ENCODE results near the gene LCN9.
A peak's percentile ranks its signal among the peaks of the same experiment; 100 is the strongest.

The LCN9 gene

DNA sequence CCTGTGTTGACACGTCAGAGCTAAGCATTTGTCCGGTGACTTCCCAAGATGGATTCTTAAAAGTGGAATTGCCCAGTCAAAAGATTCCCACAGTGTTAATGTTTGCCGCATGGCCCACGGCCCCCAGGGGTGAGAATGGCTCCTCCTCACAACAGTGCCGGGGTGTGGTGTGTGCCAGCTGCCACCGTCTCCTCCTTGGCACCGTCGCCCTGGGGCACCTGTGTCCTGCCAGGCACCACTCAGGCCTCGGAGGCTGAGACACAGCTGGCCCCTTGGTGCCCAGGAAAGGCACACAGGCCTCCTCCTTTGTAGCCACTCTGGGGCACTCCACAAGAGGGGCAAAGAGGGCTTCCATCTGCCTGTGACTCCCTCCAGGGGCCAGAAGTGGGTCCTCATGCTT, 43.2 kb downstream of the LCN9 start:
- Histone ChIP-seq H3K27ac (ENCODE audit: insufficient read depth, low read depth, low read length, poor library complexity, severe bottlenecking) (no peak overlapping the region), H3K27me3 (ENCODE audit: control insufficient read depth, insufficient read depth, low read length, poor library complexity, severe bottlenecking) (peaks cover 19% of the 10 kb centered on the region), H3K4me3 (ENCODE audit: insufficient read depth, low read depth, low read length) (no peak overlapping the region), H3K36me3 (ENCODE audit: control insufficient read depth, insufficient read depth, low read length) (no peaks in the 10 kb centered on the region), H3K4me1 (ENCODE audit: control insufficient read depth, insufficient read depth, low read length) (peaks cover 4% of the 10 kb centered on the region), H3K9me3 (ENCODE audit: control insufficient read depth, low read length) (no peaks in the 10 kb centered on the region)
- WGBS, 2 experiments = 93 to 95% methylated on average over 9 of the region's 9 CpGs

DNA sequence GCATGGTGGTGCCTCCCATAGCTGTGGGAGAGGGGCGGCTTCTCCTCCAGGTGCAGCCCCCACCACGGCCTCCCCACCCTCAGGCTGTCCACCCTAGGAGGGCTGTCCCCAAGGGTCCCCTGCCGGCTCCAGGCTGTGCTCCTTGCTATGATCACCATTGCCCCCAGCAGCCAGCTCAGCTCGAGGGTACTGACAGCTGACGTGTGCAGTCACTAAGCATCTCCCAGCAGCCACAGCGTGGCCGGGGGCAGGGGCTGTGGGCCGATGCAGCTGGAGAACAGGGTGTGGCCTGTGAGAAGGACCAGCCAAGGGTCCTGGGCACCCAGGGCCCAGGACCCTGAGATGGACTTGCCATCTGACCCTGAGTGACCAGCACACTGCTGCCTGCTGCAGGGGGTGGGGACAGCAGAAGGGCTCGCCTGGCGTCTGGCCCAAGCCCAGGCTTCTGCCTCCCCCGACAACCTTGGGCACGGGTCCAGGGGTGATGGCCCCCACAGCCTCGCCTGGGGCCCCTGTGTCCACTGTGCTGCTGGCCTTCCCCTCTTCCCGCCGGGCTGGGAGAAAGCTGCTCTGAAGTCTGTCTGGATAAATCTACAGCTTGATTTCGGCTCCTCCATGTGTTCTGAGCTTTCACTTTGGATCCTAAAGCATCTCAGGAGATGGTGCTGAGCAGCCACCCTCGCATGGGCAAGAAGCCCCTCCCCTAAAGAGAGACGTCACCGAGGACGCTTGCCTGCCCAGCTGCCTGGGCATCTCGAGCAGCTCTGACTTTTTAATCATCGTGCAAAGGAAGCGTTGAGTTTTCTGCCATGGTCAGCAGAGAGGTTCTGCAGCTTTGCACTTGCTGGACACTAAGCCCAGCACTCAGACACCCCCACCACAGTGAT, 44.4 kb downstream of the LCN9 start:
- Histone ChIP-seq H3K36me3 (ENCODE audit: control insufficient read depth, insufficient read depth, low read length) (no peaks in the 10 kb centered on the region), H3K9me3 (ENCODE audit: control insufficient read depth, low read length) (no peaks in the 10 kb centered on the region), H3K4me1 (ENCODE audit: control insufficient read depth, insufficient read depth, low read length) (no peaks in the 10 kb centered on the region), H3K27ac (ENCODE audit: insufficient read depth, low read depth, low read length, poor library complexity, severe bottlenecking) (no peak overlapping the region), H3K27me3 (ENCODE audit: control insufficient read depth, insufficient read depth, low read length, poor library complexity, severe bottlenecking) (peaks cover 12% of the 10 kb centered on the region), H3K4me3 (ENCODE audit: insufficient read depth, low read depth, low read length) (no peak overlapping the region)
- WGBS, 2 experiments = 72 to 73% methylated on average over 23 of the region's 23 CpGs

DNA sequence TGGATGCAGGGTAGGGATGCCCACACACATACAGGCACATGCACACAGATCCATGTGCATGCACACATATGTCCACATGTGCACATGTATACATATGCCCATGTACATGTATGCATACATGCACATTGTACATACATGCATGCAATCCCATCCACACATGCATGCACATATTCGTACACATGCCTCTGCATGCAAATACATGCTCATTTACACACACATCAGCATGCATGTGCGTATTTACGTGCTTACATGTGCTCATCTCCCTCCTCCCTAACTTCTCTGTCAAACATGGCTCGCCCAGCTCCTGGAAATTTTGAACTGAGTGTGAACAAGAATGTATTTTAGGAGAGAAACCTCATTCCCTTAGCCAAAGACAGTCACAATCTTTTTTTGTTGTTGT, 45.1 kb downstream of the LCN9 start:
- Histone ChIP-seq H3K4me1 (ENCODE audit: control insufficient read depth, insufficient read depth, low read length) (no peaks in the 10 kb centered on the region), H3K27me3 (ENCODE audit: control insufficient read depth, insufficient read depth, low read length, poor library complexity, severe bottlenecking) (peaks cover 11% of the 10 kb centered on the region), H3K4me3 (ENCODE audit: insufficient read depth, low read depth, low read length) (no peak overlapping the region), H3K27ac (ENCODE audit: insufficient read depth, low read depth, low read length, poor library complexity, severe bottlenecking) (no peak overlapping the region), H3K36me3 (ENCODE audit: control insufficient read depth, insufficient read depth, low read length) (no peaks in the 10 kb centered on the region), H3K9me3 (ENCODE audit: control insufficient read depth, low read length) (no peaks in the 10 kb centered on the region)
- 90 to 95% methylated on average over 4 of the region's 4 CpGs for WGBS, 2 experiments

DNA sequence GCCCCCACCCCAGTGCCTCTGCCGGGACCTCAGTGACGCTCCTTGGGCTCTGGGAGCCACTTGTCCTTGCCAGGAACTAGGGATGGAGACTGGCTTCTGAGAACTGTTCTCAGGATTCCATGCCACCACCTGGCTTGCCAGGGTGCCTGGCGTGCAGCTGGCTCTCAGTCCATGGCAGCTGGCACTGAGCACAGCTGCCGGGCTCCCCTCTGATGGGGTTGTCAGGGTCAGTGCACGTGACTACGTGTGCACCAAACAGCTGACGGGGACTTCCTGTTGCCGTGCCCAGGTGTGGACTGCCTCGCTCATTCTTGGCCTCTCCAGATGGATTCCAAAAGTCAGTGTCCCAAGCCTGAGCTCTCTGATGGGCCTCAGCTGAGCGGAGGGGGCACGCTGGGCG, 48.3 kb downstream of the LCN9 start:
- H3K27me3 ChIP-seq (ENCODE audit: control insufficient read depth, insufficient read depth, low read length, poor library complexity, severe bottlenecking) = peaks cover 36% of the 10 kb centered on the region
- H3K4me3 ChIP-seq (ENCODE audit: insufficient read depth, low read depth, low read length) = no peak overlapping the region
- no peak overlapping the region for H3K27ac ChIP-seq (ENCODE audit: insufficient read depth, low read depth, low read length, poor library complexity, severe bottlenecking)
- H3K36me3 ChIP-seq (ENCODE audit: control insufficient read depth, insufficient read depth, low read length) = no peaks in the 10 kb centered on the region
- no peaks in the 10 kb centered on the region for H3K4me1 ChIP-seq (ENCODE audit: control insufficient read depth, insufficient read depth, low read length)
- H3K9me3 ChIP-seq (ENCODE audit: control insufficient read depth, low read length) = no peaks in the 10 kb centered on the region
- WGBS, 2 experiments = 92 to 94% methylated on average over 12 of the region's 12 CpGs

DNA sequence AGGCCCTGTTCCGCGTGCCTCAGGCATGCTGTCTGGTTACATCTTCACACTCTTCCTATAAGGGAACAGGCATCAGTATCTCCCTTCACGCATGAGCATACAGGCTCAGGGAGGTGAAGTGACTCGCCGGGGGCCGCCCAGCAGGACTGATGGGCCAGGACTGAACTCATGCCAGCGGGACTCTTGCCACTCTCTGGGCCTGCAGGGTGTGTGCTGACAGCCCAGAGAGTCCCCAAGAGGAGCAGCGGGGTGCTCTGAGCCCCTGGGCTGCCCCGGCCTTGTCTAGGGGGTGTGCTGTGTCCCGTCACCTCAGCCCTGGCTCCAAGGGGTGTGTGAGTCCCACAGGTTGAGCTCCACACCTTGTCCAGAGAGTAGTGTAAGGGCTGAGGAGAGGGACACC, 48.8 kb downstream of the LCN9 start:
- no peaks in the 10 kb centered on the region for H3K9me3 ChIP-seq (ENCODE audit: control insufficient read depth, low read length)
- H3K36me3 ChIP-seq (ENCODE audit: control insufficient read depth, insufficient read depth, low read length) = no peaks in the 10 kb centered on the region
- 81 to 84% methylated on average over 10 of the region's 10 CpGs for WGBS, 2 experiments
- no peaks in the 10 kb centered on the region for H3K4me1 ChIP-seq (ENCODE audit: control insufficient read depth, insufficient read depth, low read length)
- peaks cover 40% of the 10 kb centered on the region for H3K27me3 ChIP-seq (ENCODE audit: control insufficient read depth, insufficient read depth, low read length, poor library complexity, severe bottlenecking)
- H3K4me3 ChIP-seq (ENCODE audit: insufficient read depth, low read depth, low read length) = no peak overlapping the region
- H3K27ac ChIP-seq (ENCODE audit: insufficient read depth, low read depth, low read length, poor library complexity, severe bottlenecking) = no peak overlapping the region

DNA sequence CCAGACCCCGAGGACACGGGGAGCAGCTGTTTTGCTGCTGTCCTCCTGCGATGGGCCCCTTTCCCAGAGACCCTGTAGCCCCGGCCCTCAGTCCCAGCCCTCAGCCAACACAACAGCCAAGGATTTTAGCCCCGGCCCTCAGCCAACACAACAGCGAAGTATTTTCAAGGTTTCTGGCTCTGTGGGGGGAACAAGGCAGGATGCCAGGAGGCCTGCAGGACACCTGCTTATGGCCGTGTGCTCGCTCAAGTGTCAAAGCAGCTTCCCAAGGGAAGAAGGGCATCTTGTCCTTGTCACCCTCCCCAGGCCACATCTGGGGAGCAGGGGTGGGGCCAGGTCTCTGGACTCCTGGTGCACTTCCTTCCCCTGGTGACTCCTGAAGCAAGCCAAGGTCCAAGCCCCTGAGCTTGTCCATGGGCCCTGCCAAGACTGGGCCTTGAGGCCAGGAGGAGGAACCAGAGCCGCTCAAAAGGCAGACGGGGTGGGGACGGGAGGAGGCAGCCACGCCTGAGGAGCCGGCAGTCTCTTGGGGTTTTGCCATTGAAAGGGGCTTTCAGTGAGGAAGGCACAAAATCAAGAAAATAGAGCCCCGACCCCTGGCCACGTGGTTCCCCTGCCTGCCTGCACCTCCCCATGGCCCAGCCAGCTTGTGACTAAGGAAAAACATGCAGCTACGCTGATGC, 49.6 kb downstream of the LCN9 start:
- no peak overlapping the region for H3K27ac ChIP-seq (ENCODE audit: insufficient read depth, low read depth, low read length, poor library complexity, severe bottlenecking)
- H3K4me3 ChIP-seq (ENCODE audit: insufficient read depth, low read depth, low read length) = no peak overlapping the region
- H3K36me3 ChIP-seq (ENCODE audit: control insufficient read depth, insufficient read depth, low read length) = no peaks in the 10 kb centered on the region
- WGBS, 2 experiments = 65 to 69% methylated on average over 15 to 16 of the region's 16 CpGs
- no peaks in the 10 kb centered on the region for H3K4me1 ChIP-seq (ENCODE audit: control insufficient read depth, insufficient read depth, low read length)
- H3K9me3 ChIP-seq (ENCODE audit: control insufficient read depth, low read length) = no peaks in the 10 kb centered on the region
- H3K27me3 ChIP-seq (ENCODE audit: control insufficient read depth, insufficient read depth, low read length, poor library complexity, severe bottlenecking) = peaks cover 42% of the 10 kb centered on the region

DNA sequence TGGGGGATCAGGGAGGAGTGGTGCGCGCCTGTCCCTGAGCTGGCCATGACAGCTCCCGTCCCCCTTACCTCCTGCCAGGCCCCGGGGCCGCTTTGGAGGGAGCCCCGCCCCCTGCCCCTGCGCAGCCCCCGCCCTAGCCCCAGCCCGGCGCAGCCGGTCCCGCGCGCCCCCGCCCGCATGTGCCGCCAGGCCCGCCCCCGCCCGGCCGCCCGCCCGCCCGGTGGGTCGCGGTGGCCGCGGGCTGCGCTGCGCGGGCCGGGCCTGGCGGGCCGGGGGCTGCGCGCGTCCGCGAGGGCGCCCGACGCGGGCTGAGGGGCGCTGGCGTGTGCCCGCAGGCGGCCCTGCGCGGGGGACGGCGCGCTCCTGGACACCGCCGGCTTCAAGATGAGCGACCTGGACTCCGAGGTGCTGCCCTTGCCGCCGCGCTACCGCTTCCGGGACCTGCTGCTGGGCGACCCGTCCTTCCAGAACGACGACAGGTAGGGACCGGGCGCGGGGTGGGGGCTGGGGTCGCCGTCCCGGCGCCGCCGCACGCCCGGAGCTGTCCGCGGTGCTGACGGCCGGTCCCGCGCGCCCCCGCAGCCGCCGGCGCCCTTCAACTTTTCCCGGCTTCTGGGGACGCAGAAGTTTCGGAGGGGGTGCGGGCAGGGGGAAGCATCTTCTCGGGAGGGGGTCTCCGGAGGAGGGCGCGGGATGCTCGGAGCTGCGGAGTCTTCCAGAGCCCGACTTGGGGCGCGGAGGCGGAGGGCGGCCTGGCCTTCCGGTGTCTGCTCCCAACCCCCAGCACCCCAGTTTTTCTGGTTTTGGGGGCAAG, 51.3 kb downstream of the LCN9 start:
- no peaks in the 10 kb centered on the region for H3K9me3 ChIP-seq (ENCODE audit: control insufficient read depth, low read length)
- H3K27ac ChIP-seq (ENCODE audit: insufficient read depth, low read depth, low read length, poor library complexity, severe bottlenecking) = no peak overlapping the region
- H3K4me3 ChIP-seq (ENCODE audit: insufficient read depth, low read depth, low read length) = peak overlapping the region; percentile 6
- peaks cover 42% of the 10 kb centered on the region for H3K27me3 ChIP-seq (ENCODE audit: control insufficient read depth, insufficient read depth, low read length, poor library complexity, severe bottlenecking)
- H3K36me3 ChIP-seq (ENCODE audit: control insufficient read depth, insufficient read depth, low read length) = no peaks in the 10 kb centered on the region
- H3K4me1 ChIP-seq (ENCODE audit: control insufficient read depth, insufficient read depth, low read length) = no peaks in the 10 kb centered on the region
- WGBS, 2 experiments = 2 to 3% methylated on average over 103 of the region's 103 CpGs

DNA sequence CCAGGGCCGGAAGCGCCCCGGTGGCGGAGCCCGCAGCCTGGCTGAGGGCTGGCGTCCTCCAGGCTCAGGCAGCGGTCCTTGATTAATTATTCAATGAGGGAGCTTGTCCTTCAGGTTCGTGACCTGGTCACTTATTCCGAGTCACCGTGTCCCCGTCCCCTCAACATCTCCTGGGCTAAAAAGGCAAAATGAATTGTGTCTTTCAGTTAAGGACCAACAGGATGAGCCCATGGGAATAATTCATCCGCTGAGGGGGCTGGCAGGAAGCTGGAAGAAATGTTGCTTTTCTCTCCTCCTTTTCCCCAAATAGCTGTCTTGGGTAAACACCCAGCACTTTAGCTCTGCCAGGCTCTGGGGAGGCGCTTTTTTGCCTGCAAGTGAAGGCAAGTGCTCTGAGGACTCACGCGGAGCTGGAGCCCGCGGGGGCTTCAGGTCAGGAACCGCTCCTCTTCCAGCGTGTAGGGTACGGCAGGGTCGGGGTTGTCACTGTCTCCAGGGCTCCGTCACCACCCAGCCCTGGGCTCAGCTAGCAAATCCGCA, 52.0 kb downstream of the LCN9 start:
- no peak overlapping the region for H3K27ac ChIP-seq (ENCODE audit: insufficient read depth, low read depth, low read length, poor library complexity, severe bottlenecking)
- H3K4me1 ChIP-seq (ENCODE audit: control insufficient read depth, insufficient read depth, low read length) = no peaks in the 10 kb centered on the region
- H3K4me3 ChIP-seq (ENCODE audit: insufficient read depth, low read depth, low read length) = peak overlapping the region; percentile 6
- no peaks in the 10 kb centered on the region for H3K36me3 ChIP-seq (ENCODE audit: control insufficient read depth, insufficient read depth, low read length)
- H3K27me3 ChIP-seq (ENCODE audit: control insufficient read depth, insufficient read depth, low read length, poor library complexity, severe bottlenecking) = peaks cover 42% of the 10 kb centered on the region
- no peaks in the 10 kb centered on the region for H3K9me3 ChIP-seq (ENCODE audit: control insufficient read depth, low read length)
- 41 to 43% methylated on average over 23 of the region's 23 CpGs for WGBS, 2 experiments

DNA sequence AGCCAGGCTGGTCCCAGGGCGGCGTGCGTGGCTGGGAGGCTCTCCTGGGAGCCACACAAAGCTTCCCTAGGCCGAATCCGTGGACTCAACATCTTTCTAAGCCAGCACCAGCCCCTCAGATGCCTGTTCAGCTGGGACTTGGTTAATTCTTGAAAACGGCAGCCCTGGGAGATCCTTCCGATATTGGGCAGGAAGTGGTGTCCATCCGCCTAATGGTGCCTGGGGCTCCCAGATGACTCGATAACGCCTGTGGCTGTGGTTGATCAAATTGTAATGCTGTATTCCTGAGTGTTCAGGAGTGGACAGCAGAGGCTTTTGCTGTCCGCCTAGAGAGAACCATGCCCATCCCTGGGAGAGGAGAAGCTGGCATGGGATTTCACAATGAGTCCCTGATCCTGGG, 52.9 kb downstream of the LCN9 start:
- Histone ChIP-seq H3K4me1 (ENCODE audit: control insufficient read depth, insufficient read depth, low read length) (no peaks in the 10 kb centered on the region), H3K27me3 (ENCODE audit: control insufficient read depth, insufficient read depth, low read length, poor library complexity, severe bottlenecking) (peaks cover 42% of the 10 kb centered on the region), H3K9me3 (ENCODE audit: control insufficient read depth, low read length) (no peaks in the 10 kb centered on the region), H3K27ac (ENCODE audit: insufficient read depth, low read depth, low read length, poor library complexity, severe bottlenecking) (no peak overlapping the region), H3K36me3 (ENCODE audit: control insufficient read depth, insufficient read depth, low read length) (no peaks in the 10 kb centered on the region), H3K4me3 (ENCODE audit: insufficient read depth, low read depth, low read length) (no peak overlapping the region)
- WGBS, 2 experiments = 89 to 90% methylated on average over 11 of the region's 11 CpGs

Measured in ectodermal cell (in vitro differentiated cells).